ENCODE measurements around the gene PABPN1.
"Not testable (repeated sequence)": the region's sequence is repeated elsewhere in the genome, so short reads cannot be mapped to it uniquely, and the experiment has no call there.

PABPN1 gene

GRCh38 chr14:23301288-23301968 is 19.8 kb upstream of the PABPN1 start:
- peak; percentile 80 to 92 for DNase-seq (ENCODE audit: low read depth in 2 of 2, low spot score in 1 of 2)

- DNase-seq (ENCODE audit: low read depth in 2 of 2, low spot score in 1 of 2): no peak
Observed at GRCh38 chr14:23301969-23302289, 19.3 kb upstream of the PABPN1 start.

- DNase-seq (ENCODE audit: low read depth in 2 of 2, low spot score in 1 of 2): peak; percentile 67 to 80
Observed at GRCh38 chr14:23302290-23303225, 18.7 kb upstream of the PABPN1 start, which contains the start of gene PPP1R3E. PPP1R3E (minus strand) TSS chr14:23302859; CDS start chr14:23302576, 283 bp downstream.

GRCh38 chr14:23306412-23307145 is 14.7 kb upstream of the PABPN1 start, which contains the start of gene BCL2L2:
BCL2L2 (plus strand) TSS chr14:23306833; CDS start chr14:23307768, 935 bp downstream.
- DNase-seq (ENCODE audit: low read depth in 2 of 2, low spot score in 1 of 2): no peak

- no peak for DNase-seq (ENCODE audit: low read depth in 2 of 2, low spot score in 1 of 2)
Observed at GRCh38 chr14:23307146-23307530, 14.1 kb upstream of the PABPN1 start.

- DNase-seq (ENCODE audit: low read depth in 2 of 2, low spot score in 1 of 2): no peak
Observed at GRCh38 chr14:23307687-23308644, 13.3 kb upstream of the PABPN1 start.

- DNase-seq (ENCODE audit: low read depth in 2 of 2, low spot score in 1 of 2): no peak
Observed at GRCh38 chr14:23308721-23309445, 12.4 kb upstream of the PABPN1 start.

GRCh38 chr14:23310546-23310945 is 10.7 kb upstream of the PABPN1 start:
- no peak for DNase-seq (ENCODE audit: low read depth in 2 of 2, low spot score in 1 of 2)

GRCh38 chr14:23316300-23316699 is 5.0 kb upstream of the PABPN1 start:
- no peak for DNase-seq (ENCODE audit: low read depth in 2 of 2, low spot score in 1 of 2)

- DNase-seq (ENCODE audit: low read depth in 2 of 2, low spot score in 1 of 2): no peak
Observed at GRCh38 chr14:23319746-23320583, 1.3 kb upstream of the PABPN1 start.

GRCh38 chr14:23321572-23322547 is 603 bp downstream of the PABPN1 start:
- DNase-seq (ENCODE audit: low read depth in 2 of 2, low spot score in 1 of 2): peak; percentile 5 to 21

GRCh38 chr14:23322568-23323517 is 1.6 kb downstream of the PABPN1 start:
- no peak for DNase-seq (ENCODE audit: low read depth in 2 of 2, low spot score in 1 of 2)

- no peak for DNase-seq (ENCODE audit: low read depth in 2 of 2, low spot score in 1 of 2)
Observed at GRCh38 chr14:23323838-23324454, 2.7 kb downstream of the PABPN1 start.

- no peak for DNase-seq (ENCODE audit: low read depth in 2 of 2, low spot score in 1 of 2)
Observed at GRCh38 chr14:23324455-23324846, 3.2 kb downstream of the PABPN1 start.

GRCh38 chr14:23324993-23325392 is 3.7 kb downstream of the PABPN1 start:
- DNase-seq (ENCODE audit: low read depth in 2 of 2, low spot score in 1 of 2): no peak

GRCh38 chr14:23325746-23326145 is 4.5 kb downstream of the PABPN1 start:
- DNase-seq (ENCODE audit: low read depth in 2 of 2, low spot score in 1 of 2): not testable (repeated sequence)

All from stimulated activated CD8-positive, alpha-beta memory T cell treated with anti-CD3 and anti-CD28 coated beads, Interleukin-4, amount 100 ng/mL, for 4 hours (primary cell).